Brain microvascular endothelial cell (primary cell): ENCODE measurements around the gene CMKLR1.

Experiments used
- DNase-seq: peaks from one replicate; pipeline ENCODE4 v3.0.0-alpha.2; 2020
- H3K27ac ChIP-seq: fragments of 250-450 bp; sonication (Bioruptor Pico); 2 replicates; pipeline ENCODE4 v1.5.1; 2020; ENCODE audit warnings: mild to moderate bottlenecking, moderate library complexity
- H3K27me3 ChIP-seq: fragments of 250-450 bp; sonication (Bioruptor Pico); replicated peaks from 2 replicates; pipeline ENCODE4 v1.5.1; 2020; ENCODE audit warnings: mild to moderate bottlenecking
- H3K36me3 ChIP-seq: fragments of 250-450 bp; sonication (Bioruptor Pico); replicated peaks from 2 replicates; pipeline ENCODE4 v1.5.1; 2020; ENCODE audit warnings: mild to moderate bottlenecking
- H3K4me3 ChIP-seq: 2 replicates; pipeline ENCODE4 v1.5.1; 2011; ENCODE audit warnings: low read depth, mild to moderate bottlenecking, control low read depth, low read length, moderate library complexity
- in situ Hi-C: cut with HindIII; loops from 2 replicates; pipeline ENCODE4 v1.10.0; 2017; ENCODE audit warnings: low sequenced_read_pairs, low pct_ligation_motif_present
- TF ChIP-seq, protein P1 (sequence below): IDR thresholded peaks from 2 replicates; pipeline ENCODE4 v1.5.1; 2011; ENCODE audit warnings: low read depth, mild to moderate bottlenecking, moderate library complexity, low read length, control low read depth, inconsistent platforms; ENCODE audit errors: missing control alignments

The CMKLR1 gene

DNA sequence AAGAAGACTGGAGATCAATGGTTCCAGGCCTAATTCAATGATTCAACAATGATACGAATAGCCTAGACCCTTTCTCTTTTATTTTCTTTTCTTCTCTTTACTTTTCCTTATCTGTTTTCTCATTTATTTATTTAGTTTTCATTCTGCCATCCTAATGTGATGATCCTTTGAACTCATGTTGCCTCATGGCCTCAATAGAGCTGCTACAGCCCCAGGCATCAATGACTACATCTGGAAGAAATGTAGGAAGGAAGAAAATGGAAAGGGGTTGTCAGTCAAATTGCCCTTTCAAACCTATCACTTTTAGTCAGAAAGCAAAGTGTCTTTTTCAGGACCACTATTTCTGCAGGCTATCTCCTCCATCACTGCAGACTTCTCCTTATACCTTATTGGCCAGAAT lies 69.9 kb downstream of the CMKLR1 start:
- H3K27me3 ChIP-seq, result no peaks in the 10 kb centered on the region

DNA sequence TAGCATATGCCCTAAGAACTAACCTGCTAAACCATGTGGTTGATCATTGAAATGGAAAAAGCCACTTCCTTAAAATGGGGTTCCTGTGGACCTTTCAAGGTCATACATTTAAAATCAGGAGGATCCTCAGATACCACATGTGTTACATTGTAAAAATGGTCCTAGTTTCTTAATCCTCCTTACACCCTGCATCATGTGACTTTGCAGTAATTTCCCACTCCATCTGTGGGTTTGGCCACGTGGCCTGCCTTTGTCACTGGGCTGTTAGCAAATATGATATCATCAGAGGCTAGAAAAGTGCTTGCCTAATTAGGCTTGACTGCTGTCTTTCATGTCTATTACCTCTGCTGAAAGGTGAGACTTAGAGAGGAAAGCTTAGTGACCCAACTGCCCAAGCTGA lies 70.7 kb downstream of the CMKLR1 start:
- DNase-seq, result no peak
- no peak overlapping the region for H3K4me3 ChIP-seq
- no peaks in the 10 kb centered on the region for H3K36me3 ChIP-seq
- TF ChIP-seq, protein P1, sequence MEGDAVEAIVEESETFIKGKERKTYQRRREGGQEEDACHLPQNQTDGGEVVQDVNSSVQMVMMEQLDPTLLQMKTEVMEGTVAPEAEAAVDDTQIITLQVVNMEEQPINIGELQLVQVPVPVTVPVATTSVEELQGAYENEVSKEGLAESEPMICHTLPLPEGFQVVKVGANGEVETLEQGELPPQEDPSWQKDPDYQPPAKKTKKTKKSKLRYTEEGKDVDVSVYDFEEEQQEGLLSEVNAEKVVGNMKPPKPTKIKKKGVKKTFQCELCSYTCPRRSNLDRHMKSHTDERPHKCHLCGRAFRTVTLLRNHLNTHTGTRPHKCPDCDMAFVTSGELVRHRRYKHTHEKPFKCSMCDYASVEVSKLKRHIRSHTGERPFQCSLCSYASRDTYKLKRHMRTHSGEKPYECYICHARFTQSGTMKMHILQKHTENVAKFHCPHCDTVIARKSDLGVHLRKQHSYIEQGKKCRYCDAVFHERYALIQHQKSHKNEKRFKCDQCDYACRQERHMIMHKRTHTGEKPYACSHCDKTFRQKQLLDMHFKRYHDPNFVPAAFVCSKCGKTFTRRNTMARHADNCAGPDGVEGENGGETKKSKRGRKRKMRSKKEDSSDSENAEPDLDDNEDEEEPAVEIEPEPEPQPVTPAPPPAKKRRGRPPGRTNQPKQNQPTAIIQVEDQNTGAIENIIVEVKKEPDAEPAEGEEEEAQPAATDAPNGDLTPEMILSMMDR, result no peak
- H3K27ac ChIP-seq, result no peak overlapping the region
- H3K27me3 ChIP-seq, result no peaks in the 10 kb centered on the region
- in situ Hi-C loops, result no loop called here

More for the DNA sequence above, 69.9 kb downstream of the CMKLR1 start:
- in situ Hi-C loops, result no loop called here
- no peak overlapping the region for H3K27ac ChIP-seq
- H3K36me3 ChIP-seq, result no peaks in the 10 kb centered on the region
- TF ChIP-seq, protein P1, result no peak
- no peak overlapping the region for H3K4me3 ChIP-seq
- no peak for DNase-seq

GRCh38 chr12:108267450-108267849 lies 71.7 kb downstream of the CMKLR1 start:
- in situ Hi-C loops, result no loop called here
- Histone ChIP-seq H3K36me3 (no peaks in the 10 kb centered on the region), H3K4me3 (no peak overlapping the region), H3K27ac (no peak overlapping the region), H3K27me3 (no peaks in the 10 kb centered on the region)
- DNase-seq, result no peak
- TF ChIP-seq, protein P1, result no peak

DNA sequence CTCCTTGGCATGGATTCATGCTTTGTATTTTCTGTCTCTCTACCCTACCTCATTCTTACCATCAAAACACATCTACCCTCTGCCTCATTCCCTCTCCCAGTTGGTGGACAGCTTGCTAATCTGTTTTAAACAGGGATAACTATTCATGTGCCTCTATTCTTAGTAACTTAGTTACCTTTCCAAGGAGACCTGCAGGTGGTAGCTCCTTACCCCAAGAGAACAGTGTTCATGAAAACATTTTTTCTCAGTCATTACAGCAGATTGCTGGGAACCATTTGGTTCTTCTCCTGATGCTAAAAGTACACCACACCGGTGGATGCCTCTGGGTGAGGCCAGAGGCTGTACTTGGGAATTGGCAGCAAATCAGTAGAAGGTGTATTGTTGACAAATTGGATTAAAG lies 73.0 kb downstream of the CMKLR1 start:
- in situ Hi-C loops, result no loop called here
- Histone ChIP-seq H3K4me3 (no peak overlapping the region), H3K27me3 (no peaks in the 10 kb centered on the region), H3K36me3 (no peaks in the 10 kb centered on the region), H3K27ac (no peak overlapping the region)
- DNase-seq, result no peak
- TF ChIP-seq, protein P1, result no peak

DNA sequence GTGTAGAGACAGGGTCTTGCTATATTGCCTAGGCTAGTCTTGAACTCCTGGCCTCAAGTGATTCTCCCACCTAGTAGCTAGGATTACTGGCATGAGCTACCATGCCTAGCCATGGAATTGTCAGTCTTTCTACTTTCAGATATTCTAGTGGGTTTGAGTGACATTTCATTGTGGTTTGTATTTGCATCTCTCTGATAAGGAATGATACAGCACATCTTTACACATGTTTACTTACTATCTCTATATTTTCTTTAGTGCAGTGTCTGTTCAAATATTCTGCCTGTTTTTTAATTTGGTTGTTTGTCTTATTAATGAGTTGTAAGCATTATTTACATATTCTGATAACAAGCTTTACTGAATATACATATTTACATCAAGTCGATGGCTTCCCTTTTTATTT lies 73.6 kb downstream of the CMKLR1 start:
- Histone ChIP-seq H3K4me3 (no peak overlapping the region), H3K36me3 (no peaks in the 10 kb centered on the region), H3K27me3 (no peaks in the 10 kb centered on the region), H3K27ac (no peak overlapping the region)
- TF ChIP-seq, protein P1, result no peak
- in situ Hi-C loops, result no loop called here
- no peak for DNase-seq

GRCh38 chr12:108260969-108261368 lies 78.1 kb downstream of the CMKLR1 start:
- Histone ChIP-seq H3K27me3 (no peaks in the 10 kb centered on the region), H3K4me3 (no peak overlapping the region), H3K36me3 (no peaks in the 10 kb centered on the region), H3K27ac (no peak overlapping the region)
- in situ Hi-C loops, result no loop called here
- DNase-seq, result no peak
- TF ChIP-seq, protein P1, result no peak
